GM12801 (cell line): ENCODE data around the gene TMCO4.

Source experiments
- CTCF ChIP-seq: IDR thresholded peaks from one replicate; pipeline ENCODE4 v1.5.1; 2011; ENCODE audit warnings: control low read depth; ENCODE audit not compliant: insufficient read length; ENCODE audit errors: extremely low read depth

TMCO4 gene

GRCh38 chr1:19809044-19809750 lies 9.5 kb upstream of the TMCO4 start:
- TF ChIP-seq CTCF, result no peak

- no peak for TF ChIP-seq CTCF
Measured at GRCh38 chr1:19808351-19808750, 8.6 kb upstream of the TMCO4 start.

GRCh38 chr1:19804831-19805251 lies 5.1 kb upstream of the TMCO4 start:
- TF ChIP-seq CTCF, result no peak

- TF ChIP-seq CTCF, result no peak
Measured at GRCh38 chr1:19802269-19802668, 2.6 kb upstream of the TMCO4 start.

- TF ChIP-seq CTCF, result no peak
Measured at GRCh38 chr1:19800076-19800804, 524 bp upstream of the TMCO4 start.

- no peak for TF ChIP-seq CTCF
Measured at GRCh38 chr1:19798486-19799229, 1.1 kb downstream of the TMCO4 start.

GRCh38 chr1:19797827-19798226 lies 1.9 kb downstream of the TMCO4 start:
- TF ChIP-seq CTCF, result no peak
